Cortex of kidney (tissue), 1 donor: ENCODE results near the gene SLC39A2.
"Not testable (repeated sequence)": the region's sequence is repeated elsewhere in the genome, so short reads cannot be mapped to it uniquely, and the experiment has no call there.

Experiments used
- DNase-seq: peaks from one replicate; lab custom pipeline; 2025; lab: John Stamatoyannopoulos, UW

The SLC39A2 gene

GRCh38 chr14:21025371-21026273 lies 26.5 kb downstream of the SLC39A2 start:
- DNase-seq, result no peak

- DNase-seq, result no peak
These were observed 27.3 kb downstream of the SLC39A2 start for GRCh38 chr14:21026274-21026987.

DNA sequence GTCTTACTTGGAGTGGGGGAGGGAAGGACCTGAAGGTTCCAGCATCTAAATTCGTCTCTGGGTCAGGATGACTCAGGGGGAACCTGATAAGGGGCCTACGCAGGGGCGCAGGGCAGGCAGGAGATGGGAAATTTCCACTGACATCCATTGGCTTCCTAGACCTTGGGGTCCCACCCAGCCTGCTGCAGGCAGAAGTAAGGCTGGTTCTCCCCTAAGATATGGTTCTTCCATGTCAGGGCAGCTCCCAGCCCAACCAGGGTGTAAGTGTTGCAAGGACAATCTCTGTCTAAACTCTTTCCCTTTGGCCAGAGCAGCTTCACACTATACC lies 27.9 kb downstream of the SLC39A2 start:
- no peak for DNase-seq

- DNase-seq, result no peak
These were observed 30.8 kb downstream of the SLC39A2 start, which contains the start of gene TPPP2 for GRCh38 chr14:21029917-21030316. Gene TPPP2 (plus strand): TSS chr14:21030217. CDS start chr14:21030582, 365 bp downstream.

- DNase-seq, result no peak
These were observed 31.4 kb downstream of the SLC39A2 start for GRCh38 chr14:21030531-21030930.

DNA sequence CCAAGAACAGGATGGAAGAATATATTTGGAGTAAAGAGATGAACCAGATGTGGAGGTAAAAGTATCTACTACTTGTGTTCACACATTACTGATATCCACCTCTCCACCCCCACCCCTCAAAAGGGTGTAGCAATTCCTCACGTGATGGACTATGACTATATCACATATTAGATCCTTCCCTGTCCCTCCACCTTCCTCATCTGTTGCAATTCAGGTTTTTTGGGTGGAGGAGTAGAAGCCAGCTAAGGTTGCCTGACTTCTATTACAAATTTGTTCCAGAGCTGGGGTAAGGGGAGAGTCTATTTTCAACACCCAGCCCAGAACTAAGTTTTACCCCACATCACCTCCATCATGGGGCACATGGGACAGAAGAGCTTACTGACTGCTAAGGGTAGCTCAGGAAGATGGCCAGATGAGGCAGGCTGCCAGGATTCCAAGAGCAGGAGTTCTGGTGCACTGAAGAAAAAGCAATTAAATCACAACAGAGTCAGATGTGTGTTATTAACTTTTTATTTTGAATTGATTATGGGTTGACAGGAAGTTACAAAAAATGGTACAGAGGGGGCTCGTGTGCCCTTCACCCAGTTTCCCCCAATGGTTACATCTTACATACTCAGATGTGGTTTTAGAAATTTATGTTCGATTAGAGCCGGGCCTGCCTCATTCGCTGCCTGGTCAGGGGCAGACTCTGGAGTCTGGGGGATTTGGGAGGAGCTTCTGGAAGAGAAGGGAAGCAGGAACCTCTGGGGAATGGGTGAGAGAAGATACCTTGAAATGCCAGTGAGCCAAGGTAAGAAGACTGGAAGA lies 33.4 kb downstream of the SLC39A2 start:
- no peak for DNase-seq

DNA sequence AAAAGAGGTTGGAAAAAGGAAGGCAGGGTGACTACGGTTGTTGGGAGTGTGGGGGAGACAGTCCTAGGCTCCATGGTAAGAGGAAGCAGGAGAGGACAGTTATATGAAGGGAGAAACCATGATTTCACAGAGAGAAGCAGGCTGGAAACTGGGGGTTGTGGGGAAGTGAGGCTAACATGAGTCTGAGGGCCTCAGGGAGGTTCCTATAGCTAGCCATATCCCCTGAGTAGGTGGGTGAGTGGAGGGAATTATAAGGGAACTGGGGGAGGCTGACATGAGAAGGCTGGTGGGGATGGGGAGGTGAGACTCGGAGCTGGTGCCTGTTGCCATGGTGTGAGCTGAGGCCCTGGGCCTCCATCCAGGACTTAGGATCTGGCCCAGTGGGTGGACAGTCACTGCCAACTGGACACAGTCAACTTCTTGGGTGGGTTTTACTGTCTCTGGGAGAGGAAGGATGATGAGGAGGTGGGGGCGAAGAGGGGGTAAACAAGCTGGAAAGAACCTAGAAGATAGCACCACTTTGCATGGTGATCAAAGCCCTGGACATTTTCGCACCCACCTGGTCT lies 34.1 kb downstream of the SLC39A2 start:
- DNase-seq, result no peak

DNA sequence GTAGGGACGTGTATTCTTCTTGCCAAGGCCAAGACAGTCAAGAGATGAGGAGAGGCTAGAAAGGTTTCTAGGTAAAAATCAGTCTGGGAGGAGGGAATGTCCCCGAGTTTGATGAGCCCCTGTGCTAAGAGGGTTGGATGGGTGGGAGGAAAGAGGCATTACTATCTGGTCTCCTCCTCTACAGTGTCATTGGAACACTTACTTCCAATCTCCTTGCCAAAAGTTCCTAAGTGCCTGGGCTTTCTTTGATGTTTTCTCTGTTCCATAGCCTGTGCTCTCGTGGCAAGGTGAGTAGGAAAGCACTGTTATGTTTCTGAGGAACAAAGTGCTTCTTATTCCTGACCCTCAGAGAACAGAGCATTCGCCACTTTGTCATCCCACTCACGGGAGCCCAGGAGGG lies 35.6 kb downstream of the SLC39A2 start, which contains the start of gene RNASE13:
TSS of gene RNASE13 (minus strand) at position 101 of the 400 bp plus-strand sequence. CDS start 519 bp downstream, outside the sequence.
- no peak for DNase-seq

DNA sequence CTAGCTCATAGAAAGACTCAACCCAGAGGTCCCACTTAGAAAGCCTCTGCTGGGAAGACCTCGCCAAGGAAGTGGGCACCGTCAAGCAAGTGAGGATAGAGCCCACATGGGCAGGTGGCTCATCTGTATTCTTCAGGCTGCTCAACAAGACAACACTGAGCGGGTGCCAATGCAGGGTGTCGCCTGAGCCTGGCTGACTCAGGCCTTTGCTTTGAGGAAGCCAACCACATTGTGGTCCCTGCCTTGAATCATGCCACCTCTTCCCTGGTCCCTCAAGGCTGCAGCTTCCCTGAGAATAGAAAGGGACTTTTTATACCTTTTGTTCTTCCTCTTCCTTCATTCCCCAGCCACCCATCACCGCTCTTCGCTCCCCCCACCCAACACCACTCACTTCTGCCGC lies 37.7 kb downstream of the SLC39A2 start:
- DNase-seq, result no peak

- no peak for DNase-seq
These were observed 38.1 kb downstream of the SLC39A2 start for GRCh38 chr14:21037156-21037555.

GRCh38 chr14:21038441-21039422 lies 39.6 kb downstream of the SLC39A2 start:
- no peak for DNase-seq

- DNase-seq, result no peak
These were observed 40.7 kb downstream of the SLC39A2 start for GRCh38 chr14:21039585-21040369.

DNA sequence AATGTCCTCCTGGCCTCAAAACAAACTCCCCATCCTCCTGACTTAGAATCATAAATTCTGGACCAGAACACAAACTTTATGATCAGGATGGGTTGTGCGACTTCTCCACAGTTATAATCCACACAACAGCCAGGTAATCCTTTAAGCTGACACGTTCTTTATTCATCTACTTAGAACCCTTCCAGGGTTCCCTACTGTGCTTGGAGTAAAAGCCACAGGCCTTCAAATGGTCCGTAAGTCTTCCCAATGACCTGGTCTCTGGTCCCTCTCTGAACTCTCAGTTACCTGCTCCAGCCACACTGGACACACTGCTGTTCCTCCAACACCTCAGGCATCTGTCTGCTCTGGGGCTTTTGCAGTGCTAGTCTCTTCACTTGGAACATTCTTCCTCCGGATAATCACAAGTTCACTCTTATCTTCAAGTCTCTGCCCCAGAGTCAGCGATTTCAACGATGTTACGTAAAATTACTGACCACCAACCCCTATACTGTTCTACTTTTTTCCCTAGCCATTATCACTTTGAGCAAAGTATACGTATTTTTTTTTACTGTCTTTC lies 41.4 kb downstream of the SLC39A2 start:
- no peak for DNase-seq

DNA sequence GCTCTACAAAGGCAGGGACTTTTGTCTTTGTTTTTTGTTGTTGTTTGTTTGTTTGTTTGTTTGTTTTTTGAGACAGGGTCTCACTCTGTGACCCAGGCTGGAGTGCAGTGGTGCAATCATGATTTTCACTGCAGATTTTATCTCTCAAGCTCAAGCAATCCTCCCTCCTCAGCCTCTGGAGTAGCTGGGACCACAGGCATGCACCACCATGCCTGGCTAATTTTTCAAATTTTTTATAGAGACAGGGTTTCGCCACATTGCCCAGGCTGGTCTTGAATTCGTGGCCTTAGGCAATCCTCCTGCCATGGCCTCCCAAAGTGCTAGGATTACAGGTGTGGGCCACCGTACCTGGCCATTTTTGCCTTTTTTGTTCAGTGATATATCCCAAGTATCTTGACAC lies 41.8 kb downstream of the SLC39A2 start:
- not testable (repeated sequence) for DNase-seq

GRCh38 chr14:21041676-21042433 lies 42.8 kb downstream of the SLC39A2 start, which contains the start of gene RNASE7:
Gene RNASE7 (plus strand): TSS chr14:21042362. CDS start chr14:21042993, 631 bp downstream.
- DNase-seq, result no peak

GRCh38 chr14:21042918-21043317 lies 43.8 kb downstream of the SLC39A2 start:
- DNase-seq, result no peak

- no peak for DNase-seq
These were observed 44.4 kb downstream of the SLC39A2 start for GRCh38 chr14:21043387-21043973.

GRCh38 chr14:21043974-21044618 lies 45.0 kb downstream of the SLC39A2 start:
- DNase-seq, result no peak
